ENCODE results near the gene RAPGEF6. TPM values are rescaled to one million over a fixed set of nuclear protein-coding genes. Genes with fewer than 3 reads are reported as not detected.

Gene RAPGEF6
- total RNA-seq, 4 donors from 2014 or later, result 17.2 to 23.3 (median 20.1) TPM

GRCh38 chr5:131377346-131377745 is 257.7 kb downstream of the RAPGEF6 start:
- Histone ChIP-seq H3K9me3 (no peaks in the 10 kb centered on the region), H3K4me1 (peaks cover 10 to 37% (median 31%) of the 10 kb centered on the region in 4 donors), H3K4me3 (no peak overlapping the region), H3K36me3 (no peaks in the 10 kb centered on the region), H3K27me3 (no peaks in the 10 kb centered on the region), H3K27ac (replicated peaks in 1 of 4) (no peak overlapping the region)
- DNase-seq (ENCODE audit: extremely low spot score), result no peak
- intact Hi-C loops (cut with DNase I), result no loop called here
- WGBS, result 96% methylated on average over 6 of the region's 6 CpGs
- TF ChIP-seq EP300 (IDR thresholded peaks at IDR 0.05), result no peak
- no peak for TF ChIP-seq POLR2A (IDR thresholded peaks at IDR 0.05; ENCODE audit: low read depth)
- TF ChIP-seq, protein P1, sequence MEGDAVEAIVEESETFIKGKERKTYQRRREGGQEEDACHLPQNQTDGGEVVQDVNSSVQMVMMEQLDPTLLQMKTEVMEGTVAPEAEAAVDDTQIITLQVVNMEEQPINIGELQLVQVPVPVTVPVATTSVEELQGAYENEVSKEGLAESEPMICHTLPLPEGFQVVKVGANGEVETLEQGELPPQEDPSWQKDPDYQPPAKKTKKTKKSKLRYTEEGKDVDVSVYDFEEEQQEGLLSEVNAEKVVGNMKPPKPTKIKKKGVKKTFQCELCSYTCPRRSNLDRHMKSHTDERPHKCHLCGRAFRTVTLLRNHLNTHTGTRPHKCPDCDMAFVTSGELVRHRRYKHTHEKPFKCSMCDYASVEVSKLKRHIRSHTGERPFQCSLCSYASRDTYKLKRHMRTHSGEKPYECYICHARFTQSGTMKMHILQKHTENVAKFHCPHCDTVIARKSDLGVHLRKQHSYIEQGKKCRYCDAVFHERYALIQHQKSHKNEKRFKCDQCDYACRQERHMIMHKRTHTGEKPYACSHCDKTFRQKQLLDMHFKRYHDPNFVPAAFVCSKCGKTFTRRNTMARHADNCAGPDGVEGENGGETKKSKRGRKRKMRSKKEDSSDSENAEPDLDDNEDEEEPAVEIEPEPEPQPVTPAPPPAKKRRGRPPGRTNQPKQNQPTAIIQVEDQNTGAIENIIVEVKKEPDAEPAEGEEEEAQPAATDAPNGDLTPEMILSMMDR (IDR thresholded peaks at IDR 0.05), result no peak
- no peak for TF ChIP-seq POLR2AphosphoS5 (IDR thresholded peaks at IDR 0.05)

GRCh38 chr5:131375351-131375750 is 259.7 kb downstream of the RAPGEF6 start:
- no peak for DNase-seq (ENCODE audit: extremely low spot score)
- WGBS, result 87% methylated on average over 2 of the region's 2 CpGs
- intact Hi-C loops (cut with DNase I), result no loop called here

More at GRCh38 chr5:131375351-131375750, 259.7 kb downstream of the RAPGEF6 start:
- H3K4me3 ChIP-seq, result no peak overlapping the region
- H3K4me1 ChIP-seq, result peaks cover 10 to 36% (median 25%) of the 10 kb centered on the region in 4 donors
- H3K36me3 ChIP-seq, result no peaks in the 10 kb centered on the region
- H3K27ac ChIP-seq (replicated peaks in 1 of 4), result no peak overlapping the region
- TF ChIP-seq POLR2A (IDR thresholded peaks at IDR 0.05; ENCODE audit: low read depth) (no peak), POLR2AphosphoS5 (IDR thresholded peaks at IDR 0.05) (no peak), EP300 (IDR thresholded peaks at IDR 0.05) (no peak)
- TF ChIP-seq, protein P1 (IDR thresholded peaks at IDR 0.05), result no peak
- H3K9me3 ChIP-seq, result no peaks in the 10 kb centered on the region
- no peaks in the 10 kb centered on the region for H3K27me3 ChIP-seq

Small RNAs within 50 kb of the gene (small RNA-seq; reads per million reads assigned to genes)
- gene RF02271, result 0 reads per million in 3 donors

Other genes starting within 250 kb of the RAPGEF6 start
- 10 to 100 TPM; 36.6 to 52.7 (median 50.1) TPM for gene FNIP1, start 161.8 kb upstream of the RAPGEF6 start, total RNA-seq